DMS 273 (cell line): ENCODE results near the gene TDRD12.

Experiments
- DNase-seq: peaks from one replicate; lab custom pipeline; 2025; ENCODE audit not compliant: unreplicated experiment; lab: John Stamatoyannopoulos, UW

Gene TDRD12

GRCh38 chr19:32809254-32809653 is 89.7 kb downstream of the TDRD12 start:
- no peak for DNase-seq

- DNase-seq: no peak
Measured at GRCh38 chr19:32809754-32810153, 90.2 kb downstream of the TDRD12 start.

- no peak for DNase-seq
Measured at GRCh38 chr19:32810452-32810851, 90.9 kb downstream of the TDRD12 start.

- no peak for DNase-seq
Measured at GRCh38 chr19:32811151-32811550, 91.6 kb downstream of the TDRD12 start.

GRCh38 chr19:32812036-32812435 is 92.5 kb downstream of the TDRD12 start:
- no peak for DNase-seq

- no peak for DNase-seq
Measured at GRCh38 chr19:32812571-32812970, 93.0 kb downstream of the TDRD12 start.

GRCh38 chr19:32813862-32814425 is 94.4 kb downstream of the TDRD12 start:
- no peak for DNase-seq

GRCh38 chr19:32814624-32815023 is 95.1 kb downstream of the TDRD12 start:
- no peak for DNase-seq

GRCh38 chr19:32816555-32817099 is 97.1 kb downstream of the TDRD12 start:
- DNase-seq: no peak

- no peak for DNase-seq
Measured at GRCh38 chr19:32817569-32818476, 98.3 kb downstream of the TDRD12 start.

- DNase-seq: no peak
Measured at GRCh38 chr19:32818536-32818935, 99.0 kb downstream of the TDRD12 start.

- DNase-seq: no peak
Measured at GRCh38 chr19:32819419-32820400, 100.1 kb downstream of the TDRD12 start.

- no peak for DNase-seq
Measured at GRCh38 chr19:32822916-32823746, 103.6 kb downstream of the TDRD12 start.

- no peak for DNase-seq
Measured at GRCh38 chr19:32823747-32824102, 104.2 kb downstream of the TDRD12 start.

GRCh38 chr19:32824191-32824751 is 104.7 kb downstream of the TDRD12 start:
- DNase-seq: no peak

GRCh38 chr19:32824916-32825608 is 105.5 kb downstream of the TDRD12 start:
- no peak for DNase-seq

- no peak for DNase-seq
Measured at GRCh38 chr19:32828139-32828538, 108.6 kb downstream of the TDRD12 start.

- no peak for DNase-seq
Measured at GRCh38 chr19:32828643-32829344, 109.2 kb downstream of the TDRD12 start.
